Body of pancreas (tissue), 4 donors: ENCODE data around the gene RPAIN.

Source experiments
- POLR2A ChIP-seq, 3 donors: fragments of 450-650 bp; IDR thresholded peaks; one replicate each; pipeline ENCODE4 v1.6.1; 2016; ENCODE audit warnings: antibody characterized with exemption in 3 of 3, mild to moderate bottlenecking in 2 of 3
- TF ChIP-seq, protein P1 (sequence below), 7 experiments: fragments of 450-650 bp in 4 of 7; fragments of 200-600 bp in 3 of 7; sonication (generic) in 3 of 7; IDR thresholded peaks; one replicate each; pipeline ENCODE4 v1.5.1; 2016 to 2019; ENCODE audit warnings: antibody characterized with exemption in 7 of 7

DNA sequence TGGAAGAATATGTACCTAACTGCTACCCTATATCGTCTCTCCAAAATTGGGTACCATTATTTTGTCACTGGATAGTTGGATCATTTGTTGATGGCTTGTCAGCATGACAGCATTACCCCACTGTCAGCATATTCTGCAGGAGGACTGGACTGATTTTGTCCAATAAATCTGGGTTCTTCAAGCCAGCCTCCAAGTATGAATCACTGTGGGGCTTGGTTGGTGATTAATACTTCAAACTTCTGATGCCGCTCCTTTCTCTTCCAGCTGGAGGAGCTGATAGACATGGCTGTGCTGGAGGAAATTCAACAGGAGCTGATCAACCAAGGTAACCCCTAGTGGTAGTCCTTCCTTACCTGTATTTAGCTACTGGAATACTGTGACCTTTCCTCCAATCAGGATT, 2.5 kb downstream of the RPAIN start:
- TF ChIP-seq, protein P1, sequence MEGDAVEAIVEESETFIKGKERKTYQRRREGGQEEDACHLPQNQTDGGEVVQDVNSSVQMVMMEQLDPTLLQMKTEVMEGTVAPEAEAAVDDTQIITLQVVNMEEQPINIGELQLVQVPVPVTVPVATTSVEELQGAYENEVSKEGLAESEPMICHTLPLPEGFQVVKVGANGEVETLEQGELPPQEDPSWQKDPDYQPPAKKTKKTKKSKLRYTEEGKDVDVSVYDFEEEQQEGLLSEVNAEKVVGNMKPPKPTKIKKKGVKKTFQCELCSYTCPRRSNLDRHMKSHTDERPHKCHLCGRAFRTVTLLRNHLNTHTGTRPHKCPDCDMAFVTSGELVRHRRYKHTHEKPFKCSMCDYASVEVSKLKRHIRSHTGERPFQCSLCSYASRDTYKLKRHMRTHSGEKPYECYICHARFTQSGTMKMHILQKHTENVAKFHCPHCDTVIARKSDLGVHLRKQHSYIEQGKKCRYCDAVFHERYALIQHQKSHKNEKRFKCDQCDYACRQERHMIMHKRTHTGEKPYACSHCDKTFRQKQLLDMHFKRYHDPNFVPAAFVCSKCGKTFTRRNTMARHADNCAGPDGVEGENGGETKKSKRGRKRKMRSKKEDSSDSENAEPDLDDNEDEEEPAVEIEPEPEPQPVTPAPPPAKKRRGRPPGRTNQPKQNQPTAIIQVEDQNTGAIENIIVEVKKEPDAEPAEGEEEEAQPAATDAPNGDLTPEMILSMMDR (IDR thresholded peaks at IDR 0.05), result no peak
- TF ChIP-seq POLR2A (IDR thresholded peaks at IDR 0.05), result no peak
